GM19372 (cell line): ENCODE results near the gene ZG16B.

Experiments used
- ATAC-seq: cut with Tn5 transposase; IDR thresholded peaks from one replicate; pipeline ENCODE4 v1.9.1; 2021; ENCODE audit warnings: mild to moderate bottlenecking, low read depth, moderate library complexity; ENCODE audit not compliant: unreplicated experiment

ZG16B gene

DNA sequence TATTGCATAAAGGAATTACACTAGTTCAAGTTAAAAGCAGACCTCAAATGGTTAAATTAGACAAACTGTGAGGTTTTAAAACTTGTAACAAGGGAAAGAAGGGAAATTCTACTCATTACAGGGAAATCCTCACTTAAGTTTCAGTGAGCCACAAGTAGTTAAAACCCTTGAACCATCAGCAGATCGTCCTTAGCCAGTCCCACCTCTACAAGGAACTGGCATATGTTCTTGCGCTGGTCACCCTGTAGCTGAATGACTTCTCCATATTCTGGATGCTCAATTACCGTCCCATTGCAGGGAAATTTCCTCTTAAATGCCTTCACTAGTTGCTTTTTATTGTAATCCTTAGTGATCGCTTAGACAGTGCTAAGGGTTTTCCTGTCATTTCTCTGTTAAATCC, 7.6 kb upstream of the ZG16B start:
- no peak for ATAC-seq

DNA sequence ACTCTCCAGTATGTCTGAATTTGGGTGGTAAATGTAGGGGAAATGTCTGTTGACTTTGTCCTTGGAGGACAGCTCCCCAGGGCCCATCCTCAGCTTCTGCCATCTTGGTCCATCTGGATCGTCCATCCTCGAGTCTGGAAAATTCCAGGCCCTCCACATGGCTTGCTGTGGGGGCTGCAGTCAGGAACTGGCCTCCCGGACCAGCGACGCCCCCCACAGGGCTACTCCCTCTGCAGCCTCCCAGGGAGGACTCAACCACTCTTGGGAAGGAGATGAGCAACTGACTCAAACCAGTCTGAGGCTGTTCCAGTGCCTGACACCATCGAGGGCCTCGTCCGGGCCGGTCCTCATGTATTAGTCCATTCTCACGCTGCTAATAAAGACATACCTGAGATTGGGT, 5.5 kb upstream of the ZG16B start:
- no peak for ATAC-seq

DNA sequence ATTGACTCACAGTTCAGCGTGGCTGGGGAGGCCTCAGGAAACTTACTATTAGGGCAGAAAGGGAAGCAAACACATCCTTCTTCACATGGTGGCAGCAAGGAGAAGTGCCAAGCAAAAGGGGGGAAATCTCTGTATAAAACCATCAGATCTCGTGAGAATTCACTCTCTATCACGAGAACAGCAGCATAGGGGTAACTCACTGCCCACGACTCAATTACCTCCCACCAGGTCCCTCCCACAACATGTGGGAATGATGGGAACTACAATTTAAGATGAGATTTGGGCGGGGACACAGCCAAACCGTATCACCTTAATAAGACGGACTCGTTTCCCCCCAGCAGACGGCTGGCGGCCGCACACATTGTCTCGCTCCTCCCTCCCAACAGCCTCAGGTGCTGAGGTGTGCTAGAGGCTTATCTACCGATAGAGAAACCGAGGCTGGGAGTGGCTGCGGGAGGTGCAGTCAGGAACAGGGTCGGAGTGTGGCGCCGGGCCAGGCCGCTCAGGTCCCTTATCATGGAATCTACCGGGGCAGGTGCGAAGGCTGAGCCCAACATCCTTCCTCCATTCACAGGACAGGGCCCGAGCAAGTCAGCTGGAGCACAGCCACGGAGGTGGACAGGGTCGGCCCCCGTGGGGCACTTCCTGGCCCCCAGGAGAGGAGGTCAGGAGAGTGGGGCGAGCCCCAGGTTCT, 4.9 kb upstream of the ZG16B start:
- no peak for ATAC-seq

DNA sequence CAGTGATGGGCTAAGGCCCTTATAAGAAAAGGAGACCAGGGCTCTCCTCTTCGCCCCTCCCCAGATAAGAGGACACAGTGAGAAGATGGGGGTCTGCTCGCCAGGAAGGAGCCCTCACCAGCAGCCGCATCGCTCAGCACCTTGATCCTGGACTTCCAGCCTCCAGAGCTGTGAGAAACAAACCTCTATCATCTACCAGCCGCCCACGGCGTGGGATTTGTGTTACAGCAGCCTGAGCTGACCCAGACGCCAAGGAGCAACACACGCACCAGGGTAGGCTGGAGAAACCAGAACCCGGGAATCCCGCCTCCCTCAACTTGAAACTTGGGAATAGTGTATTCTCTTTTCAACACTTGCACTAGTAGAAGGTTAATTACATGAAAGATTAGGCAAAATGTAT, 4.2 kb upstream of the ZG16B start:
- ATAC-seq, result no peak

DNA sequence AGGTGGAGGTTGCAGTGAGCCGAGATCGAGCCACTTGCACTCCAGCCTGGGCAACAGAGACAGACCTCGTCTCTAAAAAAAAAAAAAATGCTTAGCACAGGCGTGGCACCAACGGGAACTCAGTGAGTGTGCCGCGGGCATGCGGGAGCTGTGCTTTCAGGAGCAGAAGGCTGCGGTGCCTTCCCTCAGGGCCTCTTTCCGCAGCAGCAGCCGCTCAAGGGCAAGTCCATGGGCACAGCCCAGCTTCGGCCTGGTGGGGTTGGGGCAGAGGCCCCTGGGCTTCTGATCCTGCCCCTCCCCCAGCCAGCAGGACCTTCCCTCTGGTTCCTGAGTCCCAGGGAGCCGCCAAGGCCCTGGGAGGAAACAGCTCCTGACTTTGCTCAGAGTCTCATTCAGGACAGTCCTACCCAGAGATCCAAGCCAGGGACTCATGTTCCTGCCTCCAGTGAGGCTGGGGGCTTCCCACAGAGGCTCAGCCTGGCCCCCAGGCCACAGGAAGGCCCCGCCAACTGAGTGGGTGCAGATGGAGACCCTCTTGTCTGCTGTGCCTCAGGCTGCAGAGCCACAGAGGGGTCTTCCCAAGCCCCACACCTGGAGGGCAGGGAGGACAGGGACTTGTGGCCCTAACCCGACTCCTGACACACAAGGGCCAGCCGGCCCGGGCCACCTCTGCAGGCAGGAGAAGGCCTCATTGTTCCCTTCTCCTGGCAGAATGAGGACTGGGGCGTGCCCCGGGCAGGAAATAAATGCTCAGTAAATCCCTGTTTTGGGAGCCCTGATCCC, 3.3 kb upstream of the ZG16B start:
- ATAC-seq, result no peak

DNA sequence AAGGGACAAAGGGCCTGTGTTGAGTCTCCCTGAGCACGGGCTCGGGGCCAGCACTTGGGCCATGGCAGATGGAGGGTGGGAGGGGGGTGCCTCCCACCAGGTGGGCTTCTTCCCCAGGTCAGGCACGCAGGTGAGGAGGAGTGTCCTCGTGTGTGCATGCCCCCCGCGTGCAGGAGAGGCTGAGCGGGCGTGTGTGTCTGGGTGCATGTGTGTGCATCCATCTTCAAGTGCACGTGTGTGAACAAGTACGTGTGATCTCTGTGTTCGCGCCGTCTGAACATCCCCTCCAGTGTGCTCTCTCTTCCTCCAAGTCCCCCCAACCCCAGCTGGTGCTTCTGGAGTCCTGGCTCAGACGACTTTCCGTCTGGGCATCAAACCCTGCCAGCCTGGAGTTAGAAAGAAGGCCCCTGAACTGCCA, 2.7 kb upstream of the ZG16B start:
- no peak for ATAC-seq

DNA sequence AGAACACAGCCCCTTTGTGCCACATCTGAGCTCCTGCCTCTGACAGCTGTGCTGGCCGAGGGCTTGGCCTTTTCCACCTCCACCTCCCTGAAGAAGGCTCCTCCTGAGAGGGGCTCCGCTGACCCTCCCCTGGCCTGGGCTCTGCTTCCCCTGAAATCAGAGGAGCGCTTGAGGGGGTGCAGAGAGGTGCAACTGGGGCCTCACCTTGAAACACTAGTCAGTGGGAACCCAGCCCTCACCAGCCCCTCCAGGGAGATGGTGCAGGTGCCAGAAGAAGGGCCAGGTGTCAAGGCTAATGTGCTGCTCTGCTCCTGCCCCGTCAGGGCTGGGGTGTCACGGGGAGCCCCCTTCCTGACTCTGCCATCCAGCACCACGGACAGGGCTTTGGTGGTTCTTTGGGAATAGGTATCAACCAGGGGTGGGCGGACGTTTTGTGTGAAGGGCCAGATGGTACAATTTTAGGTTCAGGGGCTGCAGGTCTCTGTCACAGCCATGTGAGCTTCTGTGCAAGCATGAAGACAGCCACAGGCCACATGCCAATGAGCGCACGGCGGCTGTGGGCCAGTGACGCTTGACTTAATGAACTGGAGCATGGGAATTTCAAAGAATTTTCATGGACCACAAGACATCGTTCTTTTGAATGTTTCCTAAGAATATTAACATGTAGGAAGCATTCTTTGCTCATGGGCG, 2.1 kb upstream of the ZG16B start:
- no peak for ATAC-seq

DNA sequence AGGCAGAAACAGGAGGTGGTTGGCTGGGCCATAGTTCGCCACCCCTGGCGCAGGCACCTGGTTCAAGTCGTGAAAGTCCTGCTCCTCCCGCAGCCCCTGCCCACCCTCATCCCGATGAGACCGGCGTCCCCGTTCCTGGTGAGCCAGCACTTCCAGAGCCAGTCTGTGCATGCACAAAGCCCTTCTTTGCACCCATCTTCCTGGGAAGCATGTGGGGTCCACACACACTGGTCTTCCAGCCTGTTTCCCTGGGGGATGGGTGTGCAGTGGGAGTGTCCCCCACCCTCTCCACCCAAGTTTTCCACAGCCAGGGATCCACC, 1.6 kb upstream of the ZG16B start:
- ATAC-seq, result no peak

DNA sequence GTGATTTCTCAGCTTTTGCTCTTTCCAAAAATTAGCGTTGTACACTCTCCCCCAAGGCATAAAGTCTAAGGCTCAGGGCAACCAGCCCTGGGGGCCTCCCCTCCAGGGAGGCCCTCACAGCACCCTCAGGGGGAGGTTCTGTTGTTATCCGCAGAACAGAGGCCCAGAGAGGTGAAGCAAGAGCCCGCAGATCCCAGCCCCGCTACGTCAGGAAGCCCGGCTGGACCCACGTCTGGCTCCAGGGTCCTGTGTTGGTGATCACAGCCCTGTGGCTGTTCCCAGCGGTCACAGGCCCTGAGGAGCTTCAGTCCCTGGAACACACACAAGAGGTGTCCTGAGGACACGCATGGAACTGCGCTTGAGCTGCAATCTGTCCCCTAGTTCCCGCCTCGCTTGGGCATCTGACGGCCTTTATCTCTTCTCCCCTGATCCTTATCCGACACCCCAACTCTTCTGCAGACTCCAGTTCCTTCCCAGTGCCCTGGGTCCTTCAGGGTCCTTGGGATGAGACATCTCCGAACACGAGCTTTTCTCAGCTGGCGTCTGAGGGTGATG, 1.1 kb upstream of the ZG16B start:
- ATAC-seq, result no peak

DNA sequence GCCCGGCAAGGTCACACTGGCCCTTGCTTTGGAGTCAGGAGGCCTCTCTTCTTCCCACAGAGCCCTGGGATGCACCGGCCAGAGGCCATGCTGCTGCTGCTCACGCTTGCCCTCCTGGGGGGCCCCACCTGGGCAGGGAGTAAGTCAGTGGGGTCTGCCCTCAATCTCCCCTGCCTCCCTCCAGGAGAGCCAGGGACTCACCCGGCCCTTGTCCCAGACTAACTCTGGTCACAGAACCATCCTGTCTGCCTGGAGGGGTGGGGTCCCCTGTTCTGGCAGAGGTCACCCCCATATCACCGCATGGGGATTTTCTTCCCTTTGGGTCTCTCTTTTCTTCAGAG, 222 bp downstream of the ZG16B start:
- ATAC-seq, result no peak

DNA sequence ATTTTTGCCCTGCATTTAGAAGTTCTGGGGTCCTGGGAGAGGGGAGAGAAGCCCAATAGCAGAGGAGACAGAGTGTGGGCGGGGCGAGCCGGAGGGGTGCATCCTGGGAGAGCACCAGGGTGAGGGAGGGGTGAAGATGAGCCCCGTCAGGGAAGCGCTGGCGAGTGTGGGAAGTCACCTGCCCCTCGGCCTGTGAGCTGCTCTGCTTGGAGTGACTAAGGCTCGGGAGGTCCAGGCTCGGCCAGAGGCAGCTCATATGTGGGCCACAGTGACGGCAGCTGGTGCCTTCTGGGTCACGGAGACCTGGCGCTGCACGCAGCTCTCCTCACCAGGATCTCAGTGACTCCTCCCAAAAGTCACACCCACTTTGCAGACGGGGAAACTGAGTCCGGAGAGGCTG, 1.1 kb downstream of the ZG16B start:
- no peak for ATAC-seq

DNA sequence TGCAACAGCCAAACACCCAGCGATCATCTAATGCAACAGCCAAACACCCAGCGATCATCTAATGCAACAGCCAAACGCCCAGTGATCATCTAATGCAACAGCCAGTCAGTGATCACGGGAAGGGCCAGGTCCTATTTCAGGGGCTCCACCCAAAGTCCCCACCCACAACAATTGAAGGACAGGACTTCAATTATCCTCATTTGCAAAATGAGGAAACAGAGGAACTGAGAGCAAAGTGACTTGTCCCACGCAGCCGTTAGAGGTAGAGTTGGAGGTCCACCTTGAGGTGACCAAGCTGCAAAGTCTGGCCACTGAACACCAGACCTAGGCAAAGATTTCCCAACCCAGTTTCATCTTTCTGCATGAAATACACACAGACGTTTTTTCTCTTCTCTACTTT, 3.7 kb downstream of the ZG16B start:
- no peak for ATAC-seq

DNA sequence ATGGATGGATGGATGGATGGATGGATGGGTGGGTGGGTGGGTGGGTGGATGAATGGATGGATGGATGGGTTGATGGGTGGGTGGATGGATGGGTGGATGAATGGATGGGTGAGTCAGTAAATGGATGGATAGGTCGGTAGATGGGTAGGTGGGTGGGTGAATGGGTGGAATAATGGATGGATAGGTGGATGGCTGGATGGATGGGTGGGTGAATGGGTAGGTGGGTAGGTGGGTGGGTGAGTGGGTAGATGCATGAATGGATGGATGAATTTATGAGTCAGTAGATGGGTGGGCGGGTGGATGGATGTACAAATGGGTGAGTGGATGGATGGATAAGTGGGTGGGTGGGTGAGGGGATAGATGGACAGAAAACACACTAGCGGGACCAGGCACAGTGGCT, 4.9 kb downstream of the ZG16B start:
- ATAC-seq, result no peak

DNA sequence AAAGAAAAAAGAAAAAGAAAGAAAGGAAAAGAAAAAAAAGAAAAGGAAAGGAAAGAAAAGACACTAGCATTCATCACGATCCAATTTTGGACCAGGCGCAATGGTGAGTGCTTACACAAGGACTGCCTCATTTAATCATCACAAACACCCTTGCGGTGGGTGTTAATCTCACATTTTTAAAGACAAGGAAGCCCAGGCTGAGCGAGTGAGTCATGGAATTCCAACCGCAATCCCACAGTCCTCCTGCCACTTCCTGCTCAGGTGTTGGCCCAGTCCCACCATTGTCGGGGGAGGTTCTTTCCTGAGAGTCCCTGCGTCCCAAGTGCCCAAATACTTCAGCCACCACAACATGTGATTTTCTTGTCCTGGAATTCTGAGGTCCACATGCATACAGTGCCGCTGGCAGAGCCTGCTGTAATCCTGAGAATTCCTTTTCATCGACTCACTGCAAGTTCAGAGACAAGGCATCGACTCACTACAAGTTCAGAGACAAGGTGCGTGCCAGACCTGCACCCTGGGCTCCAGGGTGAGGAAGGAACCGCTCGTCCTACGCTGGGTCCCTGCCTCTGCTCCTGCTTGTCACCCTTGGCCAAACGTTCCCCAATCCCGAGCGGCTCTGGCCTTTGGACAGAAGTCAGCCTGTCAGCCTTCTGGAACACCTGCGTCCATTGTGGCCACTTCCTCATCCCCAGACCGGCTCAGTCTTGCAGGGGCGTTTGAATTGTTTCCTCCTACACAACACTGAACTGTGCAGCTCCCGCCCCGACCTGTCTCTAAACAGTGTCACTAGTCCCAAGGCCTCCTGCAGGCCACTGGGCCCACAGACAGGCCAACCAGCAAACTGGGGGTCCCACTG, 5.8 kb downstream of the ZG16B start:
- ATAC-seq, result no peak

DNA sequence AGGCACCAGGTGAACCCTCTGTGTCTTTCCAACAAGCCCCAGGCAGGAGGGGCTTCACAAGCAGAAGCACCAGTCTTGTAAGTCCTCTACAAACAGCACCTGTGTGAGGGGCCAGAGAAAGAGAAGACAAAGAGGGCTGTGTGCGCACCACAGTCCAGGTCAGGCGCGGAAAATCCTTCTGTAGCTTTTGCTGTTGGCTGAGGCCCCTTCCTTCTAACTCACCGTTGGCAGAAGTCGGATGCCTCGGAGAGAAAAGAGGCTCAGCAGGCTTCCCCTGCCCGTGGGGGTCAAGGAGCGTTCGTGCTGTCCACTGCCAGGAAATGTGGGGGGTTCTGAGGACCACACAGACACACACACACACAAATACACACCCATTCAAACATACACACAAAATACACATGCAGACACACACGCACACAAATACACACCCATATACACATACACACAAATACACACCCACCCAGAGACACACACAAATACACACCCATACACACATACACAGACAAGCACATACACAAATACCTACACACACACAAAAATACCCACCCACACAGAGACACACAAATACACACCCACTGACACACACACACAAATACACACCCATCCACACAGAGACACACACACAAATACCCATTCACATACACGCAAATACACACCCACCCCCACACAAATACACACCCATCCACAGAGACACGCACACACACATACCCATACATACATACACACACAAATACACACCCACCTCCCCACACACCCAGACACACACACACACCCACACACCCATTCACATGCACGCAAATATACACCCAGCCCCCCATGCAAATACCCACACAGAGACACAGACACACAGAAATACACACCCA, 6.8 kb downstream of the ZG16B start:
- ATAC-seq, result no peak

DNA sequence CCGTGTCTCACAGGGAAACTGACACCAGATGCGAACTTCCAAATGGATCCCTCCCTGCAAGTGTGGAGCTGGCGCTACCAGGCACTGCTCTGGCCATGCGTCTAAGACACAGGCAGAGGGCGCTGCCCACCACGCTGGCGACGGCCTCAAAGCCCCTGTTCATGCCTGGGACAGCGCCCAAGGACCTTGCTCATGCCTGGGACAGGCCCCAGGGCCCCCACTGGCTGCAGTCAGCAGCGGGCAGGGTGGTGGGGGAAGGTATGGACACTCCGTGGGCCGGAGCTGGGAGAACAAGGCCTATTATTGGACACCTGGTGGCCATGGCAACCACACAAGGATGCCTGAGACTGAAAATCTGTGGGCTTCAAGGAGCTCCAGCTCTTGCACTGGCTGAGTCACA, 8.8 kb downstream of the ZG16B start:
- no peak for ATAC-seq

DNA sequence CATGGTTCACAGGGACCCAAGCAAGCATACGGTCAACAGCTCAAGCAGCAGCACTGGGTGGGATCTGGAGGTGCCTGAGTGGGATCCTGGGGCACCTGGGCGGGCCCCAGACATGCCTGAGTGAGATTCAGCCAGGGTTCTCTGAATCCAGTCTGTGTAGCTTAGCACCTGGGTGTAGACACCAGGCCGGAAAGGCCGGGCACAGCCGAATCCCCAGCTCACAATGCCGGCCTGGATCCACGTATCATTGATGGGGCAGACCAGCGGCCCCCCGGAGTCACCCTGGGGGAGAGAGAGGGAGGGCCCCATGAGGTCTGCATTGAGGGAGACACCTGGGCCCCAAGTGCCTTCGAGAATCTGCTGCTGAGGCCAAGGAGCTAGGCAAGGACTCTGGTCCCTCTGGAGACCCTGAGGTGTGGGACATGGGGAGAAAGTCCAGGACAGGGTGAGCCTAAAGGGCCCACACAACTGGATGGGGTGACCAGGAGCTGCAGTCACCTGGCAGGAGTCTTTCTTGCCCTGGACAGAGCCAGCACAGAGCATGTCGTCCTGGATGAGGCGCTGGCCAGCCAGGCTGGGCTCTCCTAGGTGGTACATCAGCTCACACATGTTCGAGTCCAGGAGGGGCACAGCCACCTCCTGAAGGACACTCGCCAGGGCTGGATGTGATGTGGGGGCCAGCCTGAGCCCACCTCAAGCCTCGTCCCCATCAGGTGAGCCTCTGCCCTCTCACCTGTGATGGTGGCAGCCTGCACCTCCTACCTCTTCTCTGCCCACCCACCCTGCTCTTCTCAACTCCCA, 9.7 kb downstream of the ZG16B start:
- no peak for ATAC-seq

DNA sequence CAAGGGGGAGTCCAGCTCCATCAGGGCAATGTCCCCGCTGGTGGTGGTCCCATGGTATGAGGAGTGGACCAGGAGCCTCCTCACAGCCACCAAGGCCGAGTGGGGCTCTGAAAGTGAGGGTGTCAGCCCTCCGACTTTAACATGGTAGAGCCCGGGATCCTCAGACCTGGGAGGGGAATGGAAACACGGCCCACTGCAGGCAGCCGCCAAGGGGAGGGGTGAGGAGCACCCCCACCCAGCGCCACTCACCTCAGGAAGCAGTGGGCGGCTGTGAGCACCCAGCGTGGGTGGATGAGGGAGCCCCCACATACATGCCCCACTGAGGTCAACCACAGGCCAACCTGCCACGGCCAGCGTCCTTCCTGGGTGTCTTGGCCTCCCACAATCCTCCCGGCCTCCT, 10.8 kb downstream of the ZG16B start:
- ATAC-seq, result no peak
